ENCODE measurements around the gene OBSCN. TPM values are rescaled to one million over a fixed set of nuclear protein-coding genes. Genes with fewer than 3 reads are reported as not detected.

Gene OBSCN
- total RNA-seq, 1 experiment from 2014 or later: 33.3 TPM

GRCh38 chr1:228424685-228425660, 217.1 kb downstream of the OBSCN start:
- Histone ChIP-seq H3K9ac (ENCODE audit: extremely low read depth, insufficient read length, low read length) (no peak overlapping the region), H2BK20ac (ENCODE audit: low read depth, low read length, poor library complexity, severe bottlenecking) (no peak overlapping the region), H2AFZ (ENCODE audit: low read length) (no peak overlapping the region), H3T11ph (ENCODE audit: low read length) (no peak overlapping the region), H3K27ac (ENCODE audit: insufficient read length, low read depth, low read length) (no peak overlapping the region), H3K14ac (ENCODE audit: insufficient read depth, low read length) (no peak overlapping the region; the same call in 1 of the 2 replicates), H3K56ac (ENCODE audit: insufficient read length, low read depth, low read length) (no peak overlapping the region), H4K91ac (ENCODE audit: insufficient read length, low read depth, low read length) (no peak overlapping the region), H3K23me2 (ENCODE audit: insufficient read length, low read depth, low read length, poor library complexity, severe bottlenecking) (no peaks in the 10 kb centered on the region), H3K27me3 (ENCODE audit: insufficient read depth, low read length) (peaks cover 19% of the 10 kb centered on the region; the same call in 1 of the 2 replicates), H3K23ac (ENCODE audit: insufficient read length, low read depth, low read length) (no peak overlapping the region), H3K18ac (ENCODE audit: insufficient read length, low read depth, low read length) (no peak overlapping the region), H3K79me1 (ENCODE audit: insufficient read depth, low read depth, low read length, poor library complexity, severe bottlenecking) (no peaks in the 10 kb centered on the region), H3K4ac (ENCODE audit: low read depth, low read length) (no peak overlapping the region), H4K5ac (ENCODE audit: insufficient read length, low read depth, low read length) (no peak overlapping the region), H2BK15ac (ENCODE audit: low read depth, low read length) (no peak overlapping the region), H2BK5ac (ENCODE audit: insufficient read length, low read length) (no peak overlapping the region), H4K20me1 (ENCODE audit: control insufficient read depth, insufficient read depth, insufficient read length) (no peaks in the 10 kb centered on the region), H2BK12ac (ENCODE audit: insufficient read length, low read depth, low read length) (no peak overlapping the region), H2BK120ac (ENCODE audit: low read depth, low read length, poor library complexity, severe bottlenecking) (no peak overlapping the region), H3K4me1 (ENCODE audit: insufficient read depth, low read length) (no peaks in the 10 kb centered on the region), H4K8ac (replicated peaks; ENCODE audit: insufficient read length, low read depth, low read length) (no peak overlapping the region), H3K4me2 (ENCODE audit: insufficient read depth, insufficient read length, low read length) (no peak overlapping the region), H2AK5ac (ENCODE audit: insufficient read length, low read length) (no peak overlapping the region), H3K79me2 (ENCODE audit: insufficient read depth, low read length) (no peaks in the 10 kb centered on the region), H3K9me3 (ENCODE audit: control insufficient read depth, low read depth, low read length) (no peaks in the 10 kb centered on the region)
- no peak for TF ChIP-seq CTCF (conservative IDR thresholded peaks at IDR 0.05)
- no peak overlapping the region for H3K4me3 Mint-ChIP-seq
- H3K4me1 Mint-ChIP-seq: peaks cover 10 to 16% of the 10 kb centered on the region in 2 experiments
- H3K36me3 Mint-ChIP-seq (ENCODE audit: insufficient read depth in 1 of 3, low read depth in 3 of 3): no peaks in the 10 kb centered on the region
- H3K9me3 Mint-ChIP-seq: peaks cover 3% of the 10 kb centered on the region in 2 experiments; a peak in 3 of 5 replicates
- DNase-seq: no peak
- no CpG with 5 or more reads among the region's 62 CpGs for WGBS (ENCODE audit: extremely low coverage, insufficient read length, low lambda C conversion rate)
- peaks cover 91% of the 10 kb centered on the region for H3K27me3 Mint-ChIP-seq (ENCODE audit: low read depth)
- no peak overlapping the region for H3K27ac Mint-ChIP-seq

Data from H9 (cell line).